Stomach smooth muscle (tissue), 2 donors: ENCODE data around the gene MTG2.

Source experiments
- H3K27ac ChIP-seq: one replicate; pipeline ENCODE4 v1.7.0; 2013; ENCODE audit warnings: mild to moderate bottlenecking, low read length, inconsistent platforms
- H3K27me3 ChIP-seq, 2 donors: one replicate each; pipeline ENCODE4 v1.7.0; 2013; ENCODE audit warnings: low read length in 2 of 2; ENCODE audit not compliant: insufficient read depth in 2 of 2, control insufficient read depth in 1 of 2
- H3K36me3 ChIP-seq, 2 donors: one replicate each; pipeline ENCODE4 v1.7.0; 2013; ENCODE audit warnings: low read length in 2 of 2; ENCODE audit not compliant: control insufficient read depth in 2 of 2, insufficient read depth in 2 of 2
- H3K4me1 ChIP-seq: one replicate; pipeline ENCODE4 v1.7.0; 2013; ENCODE audit warnings: low read length; ENCODE audit not compliant: control insufficient read depth, insufficient read depth
- H3K4me3 ChIP-seq, 2 donors: one replicate each; pipeline ENCODE4 v1.7.0; 2013; ENCODE audit warnings: low read length in 2 of 2
- H3K9ac ChIP-seq, 2 donors: one replicate each; pipeline ENCODE4 v1.7.0; 2013; ENCODE audit warnings: low read length in 2 of 2, mild to moderate bottlenecking in 1 of 2
- H3K9me3 ChIP-seq, 2 donors: one replicate each; pipeline ENCODE4 v1.7.0; 2013; ENCODE audit warnings: low read length in 2 of 2; ENCODE audit not compliant: control insufficient read depth in 2 of 2
- donor health status: healthy.
- donor health status: Pancreatic carcinoma.

MTG2 gene

DNA sequence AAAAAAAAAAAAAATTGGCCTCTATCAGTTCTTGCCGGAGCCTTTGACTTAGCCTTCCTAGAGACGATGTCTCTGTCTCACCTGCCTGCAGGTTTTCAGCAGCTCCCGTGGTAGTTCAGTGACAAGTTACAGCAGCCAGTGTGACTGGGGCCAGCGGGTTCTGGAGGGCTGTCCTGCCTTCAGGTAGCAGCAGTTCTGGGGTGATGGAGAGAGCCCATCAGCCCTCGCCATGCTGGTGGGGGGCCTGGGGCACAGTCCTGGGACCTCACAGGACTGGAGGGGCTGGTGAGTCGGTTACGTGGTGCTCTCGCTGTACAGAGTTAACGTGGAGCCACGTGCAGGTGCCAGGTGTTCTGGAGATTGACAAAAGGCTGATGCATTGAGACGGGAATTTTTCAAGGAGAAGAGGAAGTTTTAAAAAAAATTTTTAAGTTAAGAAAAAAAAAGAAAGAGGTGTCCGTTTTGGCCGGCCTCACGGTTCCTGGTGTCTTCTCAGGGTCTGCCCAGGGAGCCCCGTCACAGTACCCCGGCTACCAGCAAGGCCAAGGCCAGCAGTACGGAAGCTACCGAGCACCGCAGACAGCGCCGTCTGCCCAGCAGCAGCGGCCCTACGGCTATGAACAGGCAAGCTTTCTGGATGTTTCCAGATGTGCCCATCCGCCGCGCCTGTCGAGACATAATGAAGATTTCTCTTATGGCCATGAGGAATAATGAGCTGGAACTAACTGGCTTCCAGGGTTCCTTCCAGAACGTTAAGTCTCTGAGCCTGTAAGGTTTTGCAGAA lies 8.6 kb upstream of the MTG2 start:
- Histone ChIP-seq H3K4me1 (no peaks in the 10 kb centered on the region), H3K4me3 (no peak overlapping the region), H3K27ac (no peak overlapping the region), H3K9me3 (no peaks in the 10 kb centered on the region), H3K27me3 (no peaks in the 10 kb centered on the region), H3K36me3 (peaks cover 10 to 27% of the 10 kb centered on the region in 2 donors), H3K9ac (no peak overlapping the region)

DNA sequence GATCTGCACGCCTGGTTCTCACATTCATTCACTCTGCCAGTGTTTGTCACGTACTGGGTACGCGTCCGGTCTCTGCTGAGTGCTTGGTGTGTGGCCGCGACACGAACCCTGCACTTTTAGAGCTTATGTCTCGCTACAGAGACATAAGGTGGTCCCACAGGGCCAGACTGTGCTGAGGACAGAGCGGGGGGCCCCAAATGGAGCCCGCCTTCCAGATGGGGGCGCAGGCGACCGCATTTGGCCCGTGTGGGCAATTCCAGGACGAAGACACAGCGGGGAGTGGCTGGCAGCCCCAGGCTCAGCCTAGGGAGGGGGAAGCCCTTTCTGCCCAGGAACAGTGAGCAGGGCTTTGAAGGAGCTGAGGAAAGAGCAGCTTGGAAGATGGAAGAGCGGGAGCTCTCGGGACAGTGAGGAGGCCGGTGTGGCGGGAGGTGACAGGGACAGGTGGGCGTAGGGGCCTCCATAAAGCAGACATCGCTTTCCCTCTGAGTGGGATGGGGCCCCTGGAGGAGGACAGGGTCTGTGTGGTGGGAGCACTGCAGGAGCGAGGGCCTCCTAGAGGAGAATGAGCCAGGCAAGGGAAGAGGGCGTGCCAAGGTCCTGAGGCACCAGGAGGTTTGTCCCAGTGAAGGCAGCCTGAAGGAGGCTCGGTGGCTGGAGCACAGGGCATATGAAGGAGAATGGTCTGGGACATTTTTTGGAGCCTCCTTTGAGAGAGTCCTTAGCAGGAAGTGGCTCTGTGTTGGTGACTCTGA lies 7.8 kb upstream of the MTG2 start:
- Histone ChIP-seq H3K9me3 (no peaks in the 10 kb centered on the region), H3K9ac (no peak overlapping the region), H3K27me3 (no peaks in the 10 kb centered on the region), H3K27ac (no peak overlapping the region), H3K4me1 (no peaks in the 10 kb centered on the region), H3K4me3 (no peak overlapping the region), H3K36me3 (peaks cover 10 to 25% of the 10 kb centered on the region in 2 donors)

DNA sequence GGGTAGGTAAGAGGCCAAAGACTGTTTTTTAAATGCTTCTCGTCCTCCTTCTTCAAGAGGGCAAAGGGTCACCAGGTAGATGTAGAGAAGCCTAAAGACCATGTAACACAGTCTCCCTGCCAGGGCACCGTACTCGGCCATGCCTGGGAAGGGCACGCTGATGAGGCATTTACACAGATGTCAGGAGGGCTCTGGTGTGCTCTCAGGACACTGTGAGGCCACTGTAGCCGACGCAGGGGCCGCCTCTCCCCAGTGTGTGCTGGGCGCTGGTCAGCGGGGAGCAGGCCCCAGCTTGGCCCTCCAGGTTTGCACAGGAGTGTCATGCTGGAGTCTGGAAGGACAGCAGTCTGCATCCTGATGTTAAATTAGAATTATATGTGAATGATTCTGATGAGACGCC lies 7.1 kb upstream of the MTG2 start:
- no peak overlapping the region for H3K4me3 ChIP-seq
- H3K9me3 ChIP-seq, result no peaks in the 10 kb centered on the region
- no peaks in the 10 kb centered on the region for H3K4me1 ChIP-seq
- no peaks in the 10 kb centered on the region for H3K27me3 ChIP-seq
- no peak overlapping the region for H3K9ac ChIP-seq
- H3K27ac ChIP-seq, result no peak overlapping the region
- H3K36me3 ChIP-seq, result peaks cover 10 to 25% of the 10 kb centered on the region in 2 donors

DNA sequence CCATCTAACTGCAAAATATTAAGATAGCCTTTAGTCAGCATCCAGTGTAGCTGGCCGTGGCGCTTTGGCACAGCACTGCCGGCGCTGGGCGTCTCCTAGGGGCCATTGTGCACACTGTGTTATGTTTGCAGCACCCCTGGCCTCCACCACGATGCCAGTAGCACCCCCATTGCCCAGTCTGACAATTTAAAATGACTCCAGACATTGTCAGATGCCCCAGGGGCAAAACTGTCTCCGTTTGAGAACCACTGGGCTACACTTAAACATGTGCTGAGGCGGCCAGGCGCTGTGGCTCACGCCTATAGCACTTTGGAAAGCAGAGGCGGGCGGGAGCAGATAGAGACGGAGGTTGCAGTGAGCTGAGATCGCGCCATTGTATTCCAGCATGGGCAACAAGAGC lies 6.0 kb upstream of the MTG2 start:
- H3K27me3 ChIP-seq, result no peaks in the 10 kb centered on the region
- no peak overlapping the region for H3K27ac ChIP-seq
- H3K4me3 ChIP-seq, result no peak overlapping the region
- no peak overlapping the region for H3K9ac ChIP-seq
- H3K9me3 ChIP-seq, result no peaks in the 10 kb centered on the region
- peaks cover 10 to 25% of the 10 kb centered on the region in 2 donors for H3K36me3 ChIP-seq
- H3K4me1 ChIP-seq, result no peaks in the 10 kb centered on the region

DNA sequence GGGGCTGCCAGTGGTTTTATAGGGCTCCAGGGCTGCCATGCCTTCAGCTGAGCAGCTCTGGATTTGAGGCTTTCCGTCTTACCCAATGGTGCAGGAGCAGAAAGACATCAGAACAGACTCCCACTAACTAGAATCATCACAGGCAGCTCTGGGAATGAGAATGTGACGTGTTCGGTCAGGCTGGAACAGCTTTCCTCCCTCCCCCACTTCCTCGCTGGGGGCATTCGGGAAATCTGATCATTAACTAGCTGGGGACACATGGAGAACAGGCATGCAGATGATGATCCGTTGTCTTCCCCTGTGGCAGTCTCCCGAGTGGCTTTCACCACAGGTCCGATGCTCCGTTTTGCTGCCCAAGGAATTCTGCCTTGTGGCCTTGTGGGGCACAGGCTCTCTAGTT lies 5.5 kb upstream of the MTG2 start:
- Histone ChIP-seq H3K36me3 (peaks cover 10 to 25% of the 10 kb centered on the region in 2 donors), H3K4me3 (no peak overlapping the region), H3K27ac (no peak overlapping the region), H3K9ac (no peak overlapping the region), H3K4me1 (no peaks in the 10 kb centered on the region), H3K9me3 (no peaks in the 10 kb centered on the region), H3K27me3 (no peaks in the 10 kb centered on the region)

DNA sequence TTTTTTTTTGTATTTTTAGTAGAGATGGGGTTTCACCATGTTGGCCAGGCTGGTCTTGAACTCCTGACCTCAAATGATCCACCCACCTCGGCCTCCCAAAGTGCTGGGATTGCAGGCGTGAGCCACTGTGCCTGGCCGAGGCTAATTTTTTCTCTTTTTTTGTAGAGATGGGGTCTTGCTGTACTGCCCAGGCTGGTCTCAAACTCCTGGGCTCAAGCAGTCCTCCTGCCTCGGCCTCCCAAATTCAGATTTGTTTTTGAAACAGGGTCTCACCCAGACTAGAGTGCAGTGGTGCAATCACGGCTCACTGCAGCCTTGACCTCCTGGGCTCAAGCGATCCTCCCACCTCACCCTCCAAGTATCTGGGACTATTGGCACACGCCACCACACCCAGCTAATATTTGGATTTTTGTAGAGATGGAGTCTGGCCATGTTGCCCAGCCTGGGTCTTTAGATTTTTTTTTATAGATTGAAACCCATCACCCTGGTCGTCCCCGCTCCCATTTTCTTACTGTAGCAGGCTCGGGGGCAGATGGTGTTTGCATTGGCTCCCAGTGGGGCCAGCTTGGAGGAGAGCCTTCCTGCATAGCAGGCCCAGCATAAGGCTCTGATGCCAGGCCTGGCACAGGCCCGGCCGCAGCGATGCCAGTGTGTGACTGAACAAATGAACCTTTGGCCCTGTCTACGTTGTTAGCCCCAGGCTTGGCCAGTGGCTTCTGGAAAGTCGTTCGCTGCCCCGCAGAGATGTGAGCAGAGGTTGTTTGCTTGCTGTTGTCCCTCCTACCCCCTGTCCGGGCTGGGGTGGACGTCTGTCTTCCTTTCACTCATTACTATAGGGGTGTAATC lies 4.3 kb upstream of the MTG2 start:
- Histone ChIP-seq H3K4me3 (no peak overlapping the region), H3K9ac (no peak overlapping the region), H3K36me3 (peaks cover 10 to 22% of the 10 kb centered on the region in 2 donors), H3K4me1 (peaks cover 4% of the 10 kb centered on the region), H3K27ac (no peak overlapping the region), H3K27me3 (no peaks in the 10 kb centered on the region), H3K9me3 (no peaks in the 10 kb centered on the region)

DNA sequence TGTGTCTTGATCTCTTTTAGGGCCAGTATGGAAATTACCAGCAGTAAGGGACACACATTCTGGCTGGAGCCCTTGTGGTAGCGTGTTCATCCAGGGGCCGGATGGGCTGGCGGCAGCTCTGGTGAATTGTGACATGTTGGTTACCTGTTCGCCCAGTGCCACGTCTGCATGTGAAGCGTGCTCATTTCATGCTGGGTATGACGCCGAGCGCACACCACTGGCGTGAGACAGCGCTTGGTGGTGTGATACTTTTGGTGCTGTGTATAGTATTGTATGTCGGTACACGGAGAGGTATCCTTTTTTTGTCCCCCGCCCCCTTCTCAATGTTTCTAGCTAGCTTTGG lies 3.7 kb upstream of the MTG2 start:
- Histone ChIP-seq H3K4me1 (peaks cover 8% of the 10 kb centered on the region), H3K27ac (no peak overlapping the region), H3K9ac (no peak overlapping the region), H3K36me3 (peaks cover 10 to 22% of the 10 kb centered on the region in 2 donors), H3K27me3 (no peaks in the 10 kb centered on the region), H3K9me3 (no peaks in the 10 kb centered on the region), H3K4me3 (no peak overlapping the region)

DNA sequence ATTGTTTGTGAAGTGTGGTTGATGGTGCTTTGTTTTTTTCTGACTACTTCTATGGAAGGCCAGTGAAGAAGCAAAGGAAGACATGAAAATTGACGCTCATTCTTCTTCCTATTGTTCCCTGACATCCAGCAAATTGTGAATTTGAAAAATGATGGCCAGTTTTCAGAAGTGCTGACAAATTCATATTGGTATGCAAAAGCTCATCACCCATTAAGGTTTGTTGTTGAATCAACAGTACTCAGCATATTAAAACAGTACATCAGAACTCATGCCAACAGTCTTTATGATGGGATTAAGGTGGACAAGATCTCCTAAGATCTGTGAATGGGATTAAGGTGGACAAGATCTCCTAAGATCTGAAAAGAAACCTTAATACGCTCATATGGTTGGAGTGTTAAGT lies 1.0 kb upstream of the MTG2 start:
- Histone ChIP-seq H3K4me1 (peaks cover 13% of the 10 kb centered on the region), H3K27me3 (no peaks in the 10 kb centered on the region), H3K4me3 (peak overlapping the region; percentile 96), H3K9ac (peak overlapping the region in 1 of 2 donors; percentile 99), H3K27ac (no peak overlapping the region), H3K9me3 (no peaks in the 10 kb centered on the region), H3K36me3 (peaks cover 0 to 3% of the 10 kb centered on the region in 2 donors)

DNA sequence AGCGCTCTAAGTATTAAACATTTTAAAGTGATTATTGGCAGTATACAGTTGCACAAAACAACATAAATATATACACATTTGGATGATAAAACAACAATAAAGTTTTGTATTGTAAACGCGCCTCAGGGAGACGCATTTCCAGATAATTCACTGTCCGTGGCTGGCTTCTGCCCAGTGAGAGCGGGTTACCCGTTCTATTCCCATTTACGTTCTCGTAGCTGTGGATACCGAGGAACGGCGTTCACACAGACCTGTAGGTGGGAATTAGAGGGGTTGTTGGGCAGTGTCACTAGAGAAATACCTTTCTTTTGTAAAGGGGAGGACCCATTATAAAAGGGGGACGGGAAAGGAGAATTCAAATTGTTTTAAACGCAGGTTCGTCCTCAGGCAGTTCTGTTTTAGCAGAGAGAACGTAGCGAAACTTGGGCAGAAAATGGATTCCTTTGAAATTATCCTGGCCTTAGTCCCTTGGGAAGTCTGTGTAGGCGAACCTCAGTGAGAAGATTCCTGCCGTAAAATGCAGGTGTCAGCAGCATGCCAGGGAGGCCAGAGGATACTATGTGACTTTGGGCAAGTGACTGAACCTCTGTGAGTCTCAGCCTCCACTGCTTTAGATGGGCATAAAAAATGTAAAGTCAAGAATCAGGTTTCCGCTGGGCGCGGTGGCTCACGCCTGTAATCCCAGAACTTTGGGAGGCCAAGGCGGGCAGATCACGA lies 756 bp downstream of the MTG2 start:
- H3K9ac ChIP-seq, result peak overlapping the region; percentile 94 to 99
- H3K27ac ChIP-seq, result peak overlapping the region; percentile 88
- H3K4me1 ChIP-seq, result peaks cover 13% of the 10 kb centered on the region

DNA sequence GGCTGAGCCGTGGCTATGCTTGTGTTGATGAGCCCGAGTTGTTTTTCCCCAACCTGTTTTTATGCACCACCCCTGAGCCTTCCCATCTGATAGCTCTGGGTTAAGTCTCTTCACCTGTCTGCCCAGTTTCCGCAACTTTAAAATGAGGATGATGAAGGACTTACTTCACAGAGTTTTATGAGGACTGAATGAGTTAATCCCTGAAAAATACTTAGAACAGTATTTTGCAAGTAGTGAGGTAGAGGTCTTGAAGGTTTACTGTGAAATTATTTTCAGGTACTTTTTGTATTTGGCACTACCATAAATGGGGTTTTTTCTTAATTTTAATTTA lies 3.2 kb downstream of the MTG2 start:
- no peaks in the 10 kb centered on the region for H3K9me3 ChIP-seq
- H3K4me1 ChIP-seq, result peaks cover 13% of the 10 kb centered on the region
- H3K9ac ChIP-seq, result no peak overlapping the region
- no peak overlapping the region for H3K27ac ChIP-seq
- H3K27me3 ChIP-seq, result no peaks in the 10 kb centered on the region
- H3K36me3 ChIP-seq, result no peaks in the 10 kb centered on the region
- no peak overlapping the region for H3K4me3 ChIP-seq

More for the DNA sequence above, 756 bp downstream of the MTG2 start:
- Histone ChIP-seq H3K27me3 (no peaks in the 10 kb centered on the region), H3K4me3 (peak overlapping the region; percentile 96), H3K9me3 (no peaks in the 10 kb centered on the region), H3K36me3 (no peaks in the 10 kb centered on the region)
